ENCODE measurements around the gene CDC14A.

CDC14A gene

DNA sequence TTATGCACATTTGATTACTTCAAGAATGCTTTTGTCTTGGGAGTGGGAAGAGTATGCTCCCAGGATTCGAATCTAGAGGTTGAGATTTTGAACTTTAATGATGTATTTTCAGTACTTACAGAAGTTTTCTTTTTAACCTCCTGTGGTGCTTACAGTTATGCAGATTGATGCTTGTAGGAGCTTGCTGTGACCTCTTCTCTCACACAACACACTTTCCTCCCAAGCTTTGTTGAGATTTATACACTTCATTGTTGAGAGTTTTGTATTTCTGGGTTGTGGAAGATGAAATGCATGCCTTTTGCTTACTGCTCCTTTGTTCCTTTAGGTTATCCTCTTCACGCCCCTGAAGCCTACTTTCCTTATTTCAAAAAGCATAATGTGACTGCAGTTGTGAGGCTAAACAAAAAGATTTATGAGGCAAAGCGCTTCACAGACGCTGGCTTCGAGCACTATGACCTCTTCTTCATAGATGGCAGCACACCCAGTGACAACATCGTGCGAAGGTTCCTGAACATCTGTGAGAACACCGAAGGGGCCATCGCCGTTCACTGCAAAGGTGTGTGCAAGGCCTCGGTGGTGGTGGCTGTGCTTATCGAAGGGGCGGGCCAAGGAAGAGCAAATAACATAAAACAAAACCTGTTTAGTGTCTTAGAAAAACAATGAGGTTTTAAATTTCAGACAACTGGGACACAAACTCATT lies 110.2 kb downstream of the CDC14A start:
- TF ChIP-seq, protein P1, sequence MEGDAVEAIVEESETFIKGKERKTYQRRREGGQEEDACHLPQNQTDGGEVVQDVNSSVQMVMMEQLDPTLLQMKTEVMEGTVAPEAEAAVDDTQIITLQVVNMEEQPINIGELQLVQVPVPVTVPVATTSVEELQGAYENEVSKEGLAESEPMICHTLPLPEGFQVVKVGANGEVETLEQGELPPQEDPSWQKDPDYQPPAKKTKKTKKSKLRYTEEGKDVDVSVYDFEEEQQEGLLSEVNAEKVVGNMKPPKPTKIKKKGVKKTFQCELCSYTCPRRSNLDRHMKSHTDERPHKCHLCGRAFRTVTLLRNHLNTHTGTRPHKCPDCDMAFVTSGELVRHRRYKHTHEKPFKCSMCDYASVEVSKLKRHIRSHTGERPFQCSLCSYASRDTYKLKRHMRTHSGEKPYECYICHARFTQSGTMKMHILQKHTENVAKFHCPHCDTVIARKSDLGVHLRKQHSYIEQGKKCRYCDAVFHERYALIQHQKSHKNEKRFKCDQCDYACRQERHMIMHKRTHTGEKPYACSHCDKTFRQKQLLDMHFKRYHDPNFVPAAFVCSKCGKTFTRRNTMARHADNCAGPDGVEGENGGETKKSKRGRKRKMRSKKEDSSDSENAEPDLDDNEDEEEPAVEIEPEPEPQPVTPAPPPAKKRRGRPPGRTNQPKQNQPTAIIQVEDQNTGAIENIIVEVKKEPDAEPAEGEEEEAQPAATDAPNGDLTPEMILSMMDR (IDR thresholded peaks at IDR 0.05; ENCODE audit: low read length, missing control alignments) = no peak
- H3K4me3 ChIP-seq (replicated peaks; ENCODE audit: low read depth, low read length) = no peak overlapping the region
- DNase-seq (ENCODE audit: low read depth) = no peak

DNA sequence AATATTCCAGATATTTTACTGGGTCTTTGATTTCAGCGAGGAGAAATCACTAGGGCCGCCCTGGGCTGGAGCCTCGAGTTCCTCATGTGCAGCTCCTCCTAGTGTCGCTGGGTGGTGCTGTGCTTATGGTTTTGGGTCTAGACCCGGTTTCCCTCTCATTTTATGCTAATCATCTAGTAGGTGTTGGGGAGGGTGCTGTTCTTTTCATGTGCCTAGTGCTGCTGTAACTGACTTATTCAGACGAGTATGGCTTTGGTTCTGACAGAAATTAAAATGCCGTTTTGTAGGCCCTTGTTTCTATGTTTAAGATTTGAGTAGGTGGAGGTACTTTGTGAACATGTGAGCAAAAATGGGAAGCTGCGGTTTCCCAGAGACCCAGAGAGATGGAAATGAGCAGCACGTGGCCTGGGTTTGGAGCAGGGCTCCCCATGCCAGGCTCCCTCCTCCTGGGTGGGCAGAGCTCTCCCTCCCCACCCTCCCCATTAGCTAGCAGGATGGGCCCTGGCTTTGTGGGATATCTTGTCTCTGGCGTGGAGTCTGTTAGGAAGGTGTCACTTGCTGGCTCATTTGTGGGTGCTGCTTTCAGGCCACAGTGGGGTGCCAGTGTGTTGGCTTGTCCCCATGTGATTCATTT lies 111.6 kb downstream of the CDC14A start:
- TF ChIP-seq, protein P1 (IDR thresholded peaks at IDR 0.05; ENCODE audit: low read length, missing control alignments) = peak; percentile 91
- DNase-seq (ENCODE audit: low read depth) = peak; percentile 76
- no peak overlapping the region for H3K4me3 ChIP-seq (replicated peaks; ENCODE audit: low read depth, low read length)

DNA sequence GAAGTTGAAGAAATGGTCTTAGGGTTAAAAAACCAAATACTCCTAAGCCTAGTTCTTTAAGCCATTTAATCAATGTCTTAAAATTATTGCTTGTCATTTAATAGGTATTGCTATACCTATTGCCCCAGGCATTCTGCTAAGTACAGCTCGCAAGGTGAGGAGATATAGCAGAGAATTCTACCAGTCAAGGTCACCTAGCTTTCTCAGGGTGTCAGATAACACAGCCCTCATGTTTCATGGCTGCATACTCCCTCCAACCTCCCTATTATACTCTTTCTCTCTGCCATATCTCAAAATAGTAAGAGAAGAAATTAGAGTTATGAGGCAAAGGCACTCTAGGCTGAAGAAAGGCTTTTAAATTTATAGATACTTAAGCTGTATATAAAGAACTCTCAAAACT lies 117.3 kb downstream of the CDC14A start:
- TF ChIP-seq, protein P1 (IDR thresholded peaks at IDR 0.05; ENCODE audit: low read length, missing control alignments) = no peak
- no peak overlapping the region for H3K4me3 ChIP-seq (replicated peaks; ENCODE audit: low read depth, low read length)
- DNase-seq (ENCODE audit: low read depth) = no peak

DNA sequence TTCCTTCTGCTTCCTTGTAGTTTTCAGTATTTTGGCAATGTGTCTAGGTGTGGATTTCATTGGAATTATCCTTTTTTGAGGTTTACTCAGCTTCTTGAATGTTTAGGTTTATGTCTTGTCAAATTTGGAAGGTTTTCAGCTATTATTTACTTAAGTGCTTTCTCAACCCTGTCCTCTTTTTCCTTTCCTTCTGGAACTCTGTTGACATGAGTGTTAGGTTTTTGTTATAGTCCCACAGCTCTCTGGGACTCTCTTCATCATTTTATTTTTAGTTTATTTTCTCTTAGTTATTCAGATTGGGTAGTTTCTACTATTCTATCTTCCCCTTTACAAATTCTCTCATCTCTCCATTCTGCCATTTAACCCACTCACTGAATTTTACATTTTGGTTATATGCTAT lies 122.5 kb downstream of the CDC14A start:
- no peak for DNase-seq (ENCODE audit: low read depth)
- no peak overlapping the region for H3K4me3 ChIP-seq (replicated peaks; ENCODE audit: low read depth, low read length)
- TF ChIP-seq, protein P1 (IDR thresholded peaks at IDR 0.05; ENCODE audit: low read length, missing control alignments) = no peak

DNA sequence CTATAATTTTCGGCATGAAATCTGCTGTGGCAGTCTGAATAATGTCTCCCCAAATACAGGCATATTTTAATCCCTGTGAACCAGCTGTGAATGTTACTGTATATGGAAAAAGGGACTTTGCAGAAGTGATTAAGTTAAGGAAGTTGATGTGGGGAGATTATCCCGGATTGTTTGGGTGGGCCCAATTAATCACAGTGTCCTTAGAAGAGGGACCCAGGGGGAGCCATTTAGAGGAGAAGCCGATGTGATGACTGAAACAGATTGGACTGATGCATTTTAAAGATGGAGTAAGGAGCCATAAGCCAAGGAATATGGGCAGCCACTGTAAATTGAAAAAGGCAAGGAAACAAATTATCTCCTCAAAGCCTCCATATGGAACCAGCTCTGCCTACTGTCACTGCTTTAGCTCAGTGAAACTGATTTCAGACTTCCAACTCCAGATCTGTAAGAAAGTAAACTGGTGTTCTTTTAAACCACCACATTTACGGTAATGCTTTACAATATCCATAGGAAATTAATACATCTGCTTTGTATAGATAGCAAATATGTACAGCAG lies 124.5 kb downstream of the CDC14A start:
- TF ChIP-seq, protein P1 (IDR thresholded peaks at IDR 0.05; ENCODE audit: low read length, missing control alignments) = no peak
- no peak overlapping the region for H3K4me3 ChIP-seq (replicated peaks; ENCODE audit: low read depth, low read length)
- no peak for DNase-seq (ENCODE audit: low read depth)

DNA sequence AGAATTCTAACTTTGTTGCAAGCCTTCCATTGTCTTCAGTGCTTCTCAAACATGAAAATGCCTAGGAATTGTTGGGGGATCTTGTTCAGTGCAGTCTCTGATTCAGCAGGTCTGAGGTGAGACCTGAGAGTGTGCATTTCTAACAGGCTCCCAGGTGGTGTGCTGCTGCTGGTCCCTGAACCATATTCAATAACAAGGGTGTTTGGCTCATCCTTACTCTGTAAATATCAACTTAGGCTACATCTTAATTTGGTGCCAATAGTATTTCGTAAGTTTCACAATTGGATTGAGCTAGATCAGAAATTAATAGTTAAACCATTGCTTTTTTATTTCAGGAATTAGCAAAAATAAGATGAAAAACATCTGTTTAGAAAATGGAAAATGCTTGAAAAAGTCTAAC lies 126.5 kb downstream of the CDC14A start:
- no peak overlapping the region for H3K4me3 ChIP-seq (replicated peaks; ENCODE audit: low read depth, low read length)
- no peak for DNase-seq (ENCODE audit: low read depth)
- TF ChIP-seq, protein P1 (IDR thresholded peaks at IDR 0.05; ENCODE audit: low read length, missing control alignments) = no peak
